GM23248 (cell line): ENCODE results near the gene NLRC5.

Experiments used
- EZH2 ChIP-seq: fragments of 200-600 bp; sonication (generic); IDR thresholded peaks from 2 replicates; pipeline ENCODE4 v1.6.1; 2018; ENCODE audit warnings: antibody characterized with exemption, mild to moderate bottlenecking; ENCODE audit not compliant: insufficient read depth, poor library complexity, severe bottlenecking
- EZH2phosphoT487 ChIP-seq: fragments of 200-600 bp; sonication (generic); IDR thresholded peaks from 2 replicates; pipeline ENCODE4 v1.6.1; 2018; ENCODE audit warnings: antibody characterized with exemption, moderate library complexity, mild to moderate bottlenecking, low read depth; ENCODE audit not compliant: insufficient read depth

- TF ChIP-seq EZH2phosphoT487 (no peak), EZH2 (no peak)
Observed at GRCh38 chr16:57069635-57070370, 80.4 kb downstream of the NLRC5 start.
